ENCODE results near the gene SCARB1.

SCARB1 gene

GRCh38 chr12:124779161-124780141, 84.2 kb downstream of the SCARB1 start:
- Histone ChIP-seq H3K9me2 (replicated peaks; ENCODE audit: insufficient read depth, low read length) (no peaks in the 10 kb centered on the region), H3K9ac (ENCODE audit: low read length) (no peak overlapping the region), H4K20me1 (ENCODE audit: insufficient read depth, low read length) (no peaks in the 10 kb centered on the region), H3K9me3 (replicated peaks; ENCODE audit: insufficient read depth, low read length) (no peaks in the 10 kb centered on the region), H3K27ac (ENCODE audit: low read length) (no peak overlapping the region), H3K4me1 (ENCODE audit: low read length) (0 out of 2 replicates have a peak, but pooled peaks cover 2% of the 10 kb centered on the region), H3K79me2 (ENCODE audit: low read length) (no peaks in the 10 kb centered on the region), H3K4me3 (ENCODE audit: low read length) (no peak overlapping the region), H2AFZ (ENCODE audit: low read length) (no peak overlapping the region), H3F3A (ENCODE audit: insufficient read depth, low read length) (peaks cover 10% of the 10 kb centered on the region), H3K36me3 (replicated peaks; ENCODE audit: insufficient read depth, low read length) (no peaks in the 10 kb centered on the region), H3K4me2 (ENCODE audit: low read depth, low read length) (no peak overlapping the region), H3K27me3 (replicated peaks; ENCODE audit: insufficient read depth, low read length) (no peaks in the 10 kb centered on the region)
- TF ChIP-seq EZH2 (optimal IDR thresholded peaks at IDR 0.05; ENCODE audit: low read depth, low read length), result no peak
- no peak for TF ChIP-seq EZH2phosphoT487 (IDR thresholded peaks at IDR 0.05; ENCODE audit: low read length)
- no peak for TF ChIP-seq CTCF (IDR thresholded peaks at IDR 0.05; ENCODE audit: low read length)
- DNase-seq, result no peak

- no peak for TF ChIP-seq CTCF (IDR thresholded peaks at IDR 0.05; ENCODE audit: low read length)
- no peak for TF ChIP-seq EZH2 (optimal IDR thresholded peaks at IDR 0.05; ENCODE audit: low read depth, low read length)
- TF ChIP-seq EZH2phosphoT487 (IDR thresholded peaks at IDR 0.05; ENCODE audit: low read length), result no peak
- H3K36me3 ChIP-seq (replicated peaks; ENCODE audit: insufficient read depth, low read length), result no peaks in the 10 kb centered on the region
- H3K27ac ChIP-seq (ENCODE audit: low read length), result no peak overlapping the region
- H3K4me2 ChIP-seq (ENCODE audit: low read depth, low read length), result no peak overlapping the region
- H3K9ac ChIP-seq (ENCODE audit: low read length), result no peak overlapping the region
- 0 out of 2 replicates have a peak, but pooled peaks cover 2% of the 10 kb centered on the region for H3K4me1 ChIP-seq (ENCODE audit: low read length)
- H2AFZ ChIP-seq (ENCODE audit: low read length), result no peak overlapping the region
- no peaks in the 10 kb centered on the region for H3K79me2 ChIP-seq (ENCODE audit: low read length)
- no peak for DNase-seq
- no peaks in the 10 kb centered on the region for H3K27me3 ChIP-seq (replicated peaks; ENCODE audit: insufficient read depth, low read length)
- no peaks in the 10 kb centered on the region for H3K9me3 ChIP-seq (replicated peaks; ENCODE audit: insufficient read depth, low read length)
- H3K9me2 ChIP-seq (replicated peaks; ENCODE audit: insufficient read depth, low read length), result no peaks in the 10 kb centered on the region
- H3F3A ChIP-seq (ENCODE audit: insufficient read depth, low read length), result peaks cover 17% of the 10 kb centered on the region
- no peak overlapping the region for H3K4me3 ChIP-seq (ENCODE audit: low read length)
- H4K20me1 ChIP-seq (ENCODE audit: insufficient read depth, low read length), result no peaks in the 10 kb centered on the region
Observed at GRCh38 chr12:124778411-124778810, 85.3 kb downstream of the SCARB1 start.

- Histone ChIP-seq H3F3A (ENCODE audit: insufficient read depth, low read length) (peaks cover 20% of the 10 kb centered on the region), H3K27ac (ENCODE audit: low read length) (no peak overlapping the region), H4K20me1 (ENCODE audit: insufficient read depth, low read length) (no peaks in the 10 kb centered on the region), H3K4me3 (ENCODE audit: low read length) (no peak overlapping the region), H3K4me2 (ENCODE audit: low read depth, low read length) (no peak overlapping the region), H3K9me3 (replicated peaks; ENCODE audit: insufficient read depth, low read length) (no peaks in the 10 kb centered on the region), H3K27me3 (replicated peaks; ENCODE audit: insufficient read depth, low read length) (no peaks in the 10 kb centered on the region), H3K9ac (ENCODE audit: low read length) (no peak overlapping the region), H2AFZ (ENCODE audit: low read length) (no peak overlapping the region), H3K4me1 (ENCODE audit: low read length) (0 out of 2 replicates have a peak, but pooled peaks cover 2% of the 10 kb centered on the region), H3K9me2 (replicated peaks; ENCODE audit: insufficient read depth, low read length) (no peaks in the 10 kb centered on the region), H3K79me2 (ENCODE audit: low read length) (no peaks in the 10 kb centered on the region), H3K36me3 (replicated peaks; ENCODE audit: insufficient read depth, low read length) (no peaks in the 10 kb centered on the region)
- TF ChIP-seq EZH2 (optimal IDR thresholded peaks at IDR 0.05; ENCODE audit: low read depth, low read length), result no peak
- TF ChIP-seq CTCF (IDR thresholded peaks at IDR 0.05; ENCODE audit: low read length), result no peak
- no peak for TF ChIP-seq EZH2phosphoT487 (IDR thresholded peaks at IDR 0.05; ENCODE audit: low read length)
- DNase-seq, result no peak
Observed at GRCh38 chr12:124777399-124778372, 86.0 kb downstream of the SCARB1 start.
